Tibial nerve (tissue), 3 donors: ENCODE data around the gene TNP2.

Source experiments
- EP300 ChIP-seq, 2 donors: sonication (generic); formaldehyde crosslinking; IDR thresholded peaks; one replicate each; pipeline ENCODE4 v1.6.1; 2017; ENCODE audit warnings: antibody characterized with exemption in 2 of 2, mild to moderate bottlenecking in 1 of 2
- POLR2A ChIP-seq, 2 donors: fragments of 450-650 bp; IDR thresholded peaks; one replicate each; pipeline ENCODE4 v1.6.1; 2017; ENCODE audit warnings: antibody characterized with exemption in 2 of 2, mild to moderate bottlenecking in 2 of 2, moderate library complexity in 2 of 2

DNA sequence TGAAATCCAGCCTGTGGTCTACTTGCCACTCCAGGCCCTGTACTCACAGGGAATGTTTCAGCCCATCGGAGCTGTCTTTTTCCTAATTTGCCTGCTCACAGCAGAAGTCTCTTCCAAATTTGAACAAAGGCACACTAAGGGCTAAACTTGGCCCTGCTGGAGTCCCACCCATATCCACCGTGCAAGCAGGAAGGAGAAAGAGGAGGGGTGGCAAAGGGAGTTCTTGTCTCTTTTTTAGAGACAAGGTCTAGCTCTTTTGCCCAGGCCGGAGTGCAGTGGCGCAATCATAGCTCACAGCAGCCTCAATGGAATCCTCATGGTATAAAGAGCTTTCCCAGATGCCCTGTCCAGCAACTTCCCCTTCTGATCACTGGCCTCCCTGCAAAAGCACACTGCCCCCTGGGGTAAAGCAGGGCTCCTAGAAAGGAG lies 14.7 kb upstream of the TNP2 start:
- no peak for TF ChIP-seq POLR2A (IDR thresholded peaks at IDR 0.05)
- no peak for TF ChIP-seq EP300 (IDR thresholded peaks at IDR 0.05)
